DMS114 treated with DMSO at 0.1 percent for 48 hours (cell line): ENCODE measurements around the gene LDAF1.
"Not testable (repeated sequence)": the region's sequence is repeated elsewhere in the genome, so short reads cannot be mapped to it uniquely, and the experiment has no call there.

Experiments
- DNase-seq: peaks from one replicate; lab custom pipeline; 2025; ENCODE audit not compliant: unreplicated experiment; lab: John Stamatoyannopoulos, UW

The LDAF1 gene

DNA sequence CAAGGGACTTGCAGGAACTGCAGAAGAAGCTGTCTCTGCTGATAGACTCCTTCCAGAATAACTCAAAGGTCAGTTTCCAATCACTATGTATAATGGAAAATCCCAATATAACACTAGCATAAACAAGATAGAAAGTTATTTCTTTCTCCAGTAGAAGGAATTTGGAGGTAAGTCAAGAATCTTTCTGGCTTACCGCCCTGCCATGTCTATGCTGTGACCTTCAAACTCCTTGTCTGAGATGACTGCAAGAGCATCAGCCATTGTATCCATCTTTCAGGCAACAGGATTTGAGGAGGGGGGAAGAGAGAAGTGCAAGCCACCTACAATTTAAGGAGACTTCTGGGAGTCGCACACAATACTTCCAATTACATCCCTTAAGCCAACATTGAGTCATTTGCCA is 2.7 kb downstream of the LDAF1 start:
- DNase-seq = no peak

GRCh38 chr16:21162661-21163151 is 4.2 kb downstream of the LDAF1 start:
- DNase-seq = no peak

- DNase-seq = no peak
These were observed 5.1 kb downstream of the LDAF1 start for GRCh38 chr16:21163576-21163975.

- DNase-seq = no peak
These were observed 6.2 kb downstream of the LDAF1 start for GRCh38 chr16:21164521-21165168.

DNA sequence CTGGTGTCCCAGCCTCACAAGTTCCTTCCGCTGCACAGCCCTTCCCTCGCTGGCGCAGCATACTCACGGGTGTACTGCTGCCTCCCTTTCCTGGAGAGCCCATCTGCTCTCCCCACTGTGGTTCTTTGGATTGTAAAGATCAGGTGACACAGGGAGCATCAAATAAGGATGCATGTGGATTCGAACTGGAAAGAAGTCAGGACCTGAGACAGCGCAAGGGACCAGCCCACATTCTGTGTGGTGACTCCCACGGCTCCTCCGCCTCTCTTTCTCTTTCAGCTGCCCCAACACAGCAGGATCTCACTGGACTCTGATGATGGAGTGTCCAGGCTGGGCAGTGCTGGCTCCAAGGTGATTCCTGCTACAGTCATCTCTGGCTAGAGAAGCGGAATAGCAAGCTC is 8.1 kb downstream of the LDAF1 start:
- no peak for DNase-seq

- no peak for DNase-seq
These were observed 8.9 kb downstream of the LDAF1 start for GRCh38 chr16:21167360-21167759.

- no peak for DNase-seq
These were observed 9.6 kb downstream of the LDAF1 start for GRCh38 chr16:21167929-21168602.

GRCh38 chr16:21169249-21169981 is 10.9 kb downstream of the LDAF1 start:
- no peak for DNase-seq

- DNase-seq = not testable (repeated sequence)
These were observed 11.6 kb downstream of the LDAF1 start for GRCh38 chr16:21170116-21170515.

GRCh38 chr16:21172650-21173049 is 14.2 kb downstream of the LDAF1 start:
- DNase-seq = no peak

DNA sequence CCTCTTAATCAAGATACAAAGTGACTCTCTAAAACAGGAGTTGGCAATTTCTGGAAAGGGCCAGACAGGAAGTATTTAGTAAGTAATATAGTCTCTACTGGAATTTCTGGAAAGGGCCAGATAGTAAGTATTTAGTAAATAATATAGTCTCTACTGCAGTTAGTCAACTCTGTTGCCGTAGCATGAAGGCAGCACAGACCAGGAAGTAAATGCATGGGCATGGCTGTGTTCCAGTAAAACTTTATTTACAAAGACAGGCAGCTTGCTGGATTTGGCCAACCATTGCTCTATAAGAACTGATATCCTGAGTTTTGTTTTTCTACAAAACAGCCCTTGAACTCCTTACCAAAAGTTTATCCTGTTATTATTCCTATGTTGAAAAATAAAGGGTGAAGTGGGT is 16.9 kb downstream of the LDAF1 start:
- DNase-seq = no peak

- no peak for DNase-seq
These were observed 20.9 kb downstream of the LDAF1 start for GRCh38 chr16:21179126-21179982.

- no peak for DNase-seq
These were observed 21.5 kb downstream of the LDAF1 start for GRCh38 chr16:21179983-21180365.

DNA sequence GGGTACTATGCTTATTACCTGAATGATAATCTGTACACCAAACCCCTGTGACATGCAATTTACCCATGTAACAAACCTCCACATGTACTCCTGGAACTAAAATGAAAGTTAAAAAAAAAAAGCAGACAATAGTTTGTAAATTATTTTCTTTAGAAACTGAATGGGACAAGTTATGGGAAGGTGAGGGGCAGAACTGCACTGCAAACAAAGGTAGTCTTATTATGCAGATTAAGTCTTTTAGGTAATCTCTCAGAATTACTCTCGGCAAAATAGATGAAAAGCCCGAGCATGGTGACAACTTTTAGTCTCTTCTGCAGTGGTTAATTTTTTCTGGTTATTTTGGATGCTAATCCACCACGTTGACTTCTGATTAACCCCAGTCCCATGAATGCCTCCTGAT is 25.5 kb downstream of the LDAF1 start:
- no peak for DNase-seq

DNA sequence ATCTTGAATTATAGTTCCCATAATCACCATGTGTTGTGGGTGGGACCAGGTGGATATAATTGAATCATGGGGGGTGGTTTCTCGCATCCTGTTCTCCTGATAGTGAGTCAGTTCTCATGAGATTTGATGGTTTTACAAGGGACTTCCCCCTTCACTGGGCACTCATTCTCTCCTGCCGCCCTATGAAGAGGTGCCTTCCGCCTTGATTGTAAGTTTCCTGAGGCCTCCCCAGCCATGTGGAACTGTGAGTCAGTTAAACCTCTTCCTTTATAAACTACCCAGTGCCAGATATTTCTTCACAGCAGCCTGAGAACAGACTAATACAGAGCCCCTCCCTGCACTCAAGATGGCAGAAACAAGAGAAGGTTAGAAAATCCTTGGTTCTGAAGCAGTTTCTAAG is 26.4 kb downstream of the LDAF1 start:
- DNase-seq = no peak

DNA sequence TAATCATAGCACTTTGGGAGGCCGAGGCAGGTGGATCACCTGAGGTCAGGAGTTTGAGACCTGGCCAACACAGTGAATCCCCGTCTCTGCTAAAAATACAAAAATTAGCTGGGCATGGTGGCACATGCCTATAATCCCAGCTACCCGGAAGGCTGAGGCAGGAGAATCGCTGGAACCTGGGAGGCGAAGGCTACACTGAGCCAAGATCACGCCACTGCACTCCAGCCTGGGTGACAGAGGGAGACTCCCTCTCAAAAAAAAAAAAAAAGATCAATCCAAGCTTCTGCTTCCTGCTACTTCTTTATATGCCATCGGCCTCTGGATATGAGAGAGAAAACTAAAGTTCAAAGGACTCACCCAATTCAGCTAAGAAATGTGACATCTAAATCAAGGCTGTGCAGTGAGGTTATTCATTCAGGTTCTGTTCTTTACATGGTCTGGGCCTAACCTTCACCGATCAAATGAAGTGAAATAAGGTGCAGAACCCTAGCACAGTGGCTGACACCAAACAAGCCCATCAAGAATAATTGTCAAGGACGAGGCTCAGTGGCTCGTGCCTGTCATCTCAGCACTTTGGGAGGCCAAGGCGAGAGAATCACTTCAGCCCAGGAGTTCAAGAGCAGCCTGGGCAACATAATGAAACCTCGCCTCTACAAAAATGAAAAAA is 27.3 kb downstream of the LDAF1 start:
- no peak for DNase-seq

GRCh38 chr16:21186326-21186691 is 27.8 kb downstream of the LDAF1 start:
- DNase-seq = no peak

GRCh38 chr16:21189311-21189710 is 30.8 kb downstream of the LDAF1 start:
- DNase-seq = no peak

GRCh38 chr16:21190013-21190412 is 31.5 kb downstream of the LDAF1 start:
- DNase-seq = no peak

GRCh38 chr16:21190599-21190998 is 32.1 kb downstream of the LDAF1 start:
- no peak for DNase-seq

GRCh38 chr16:21192991-21193390 is 34.5 kb downstream of the LDAF1 start:
- DNase-seq = no peak
